Mesothelial cell of epicardium (in vitro differentiated cells): ENCODE data around the gene LRRC36. TPM values are rescaled to one million over a fixed set of nuclear protein-coding genes. Genes with fewer than 3 reads are reported as not detected.

Experiments used
- DNase-seq, 2 experiments: peaks; one replicate each; pipeline ENCODE4 v3.0.0; 2021; ENCODE audit warnings: low spot score in 2 of 2; ENCODE audit not compliant: unreplicated experiment in 2 of 2
- H3K27ac Mint-ChIP-seq: 2 replicates; pipeline ENCODE4 v1.8.0; 2021; ENCODE audit warnings: mixed read lengths
- H3K27me3 Mint-ChIP-seq: 2 replicates; pipeline ENCODE4 v1.8.0; 2021; ENCODE audit warnings: low read depth, mixed read lengths
- H3K36me3 Mint-ChIP-seq: 2 replicates; pipeline ENCODE4 v1.8.0; 2021; ENCODE audit warnings: mixed read lengths
- H3K4me1 Mint-ChIP-seq: 2 replicates; pipeline ENCODE4 v1.8.0; 2021; ENCODE audit warnings: mixed read lengths
- H3K4me3 Mint-ChIP-seq: 2 replicates; pipeline ENCODE4 v1.8.0; 2021; ENCODE audit warnings: mild to moderate bottlenecking, moderate library complexity, mixed read lengths
- H3K9me3 Mint-ChIP-seq: 2 replicates; pipeline ENCODE4 v1.8.0; 2021; ENCODE audit warnings: mixed read lengths
- CTCF ChIP-seq: fragments of 200-600 bp; sonication (generic); IDR thresholded peaks from one replicate; pipeline ENCODE4 v1.5.0; 2021; ENCODE audit warnings: antibody characterized with exemption; ENCODE audit not compliant: unreplicated experiment
- total RNA-seq: library from RNA; stranded (reverse); gene quantifications from 3 replicates; pipeline ENCODE4 v1.2.1, GENCODE V29; 2021

The LRRC36 gene
- total RNA-seq, 1 donor from 2014 or later: 0.20 TPM

GRCh38 chr16:67419502-67419901, 92.9 kb downstream of the LRRC36 start:
- H3K36me3 Mint-ChIP-seq: no peaks in the 10 kb centered on the region
- no peak overlapping the region for H3K4me3 Mint-ChIP-seq
- no peak overlapping the region for H3K27ac Mint-ChIP-seq
- no peak for DNase-seq
- H3K9me3 Mint-ChIP-seq: no peaks in the 10 kb centered on the region
- peaks cover 28% of the 10 kb centered on the region for H3K4me1 Mint-ChIP-seq
- no peak for TF ChIP-seq CTCF
- peaks cover 8% of the 10 kb centered on the region for H3K27me3 Mint-ChIP-seq

- H3K27ac Mint-ChIP-seq: no peak overlapping the region
- H3K4me1 Mint-ChIP-seq: peaks cover 32% of the 10 kb centered on the region
- no peaks in the 10 kb centered on the region for H3K9me3 Mint-ChIP-seq
- no peaks in the 10 kb centered on the region for H3K36me3 Mint-ChIP-seq
- H3K4me3 Mint-ChIP-seq: no peak overlapping the region
- DNase-seq: no peak
- H3K27me3 Mint-ChIP-seq: peaks cover 9% of the 10 kb centered on the region
- no peak for TF ChIP-seq CTCF
Measured at GRCh38 chr16:67419931-67420330, 93.3 kb downstream of the LRRC36 start.

GRCh38 chr16:67421030-67421429, 94.4 kb downstream of the LRRC36 start:
- no peak for DNase-seq
- no peak for TF ChIP-seq CTCF
- Mint-ChIP-seq H3K27ac (no peak overlapping the region), H3K36me3 (no peaks in the 10 kb centered on the region), H3K4me1 (peaks cover 32% of the 10 kb centered on the region), H3K27me3 (peaks cover 18% of the 10 kb centered on the region), H3K4me3 (no peak overlapping the region), H3K9me3 (no peaks in the 10 kb centered on the region)

- no peak for TF ChIP-seq CTCF
- no peaks in the 10 kb centered on the region for H3K36me3 Mint-ChIP-seq
- H3K4me1 Mint-ChIP-seq: peaks cover 20% of the 10 kb centered on the region
- H3K4me3 Mint-ChIP-seq: no peak overlapping the region
- DNase-seq: no peak
- no peak overlapping the region for H3K27ac Mint-ChIP-seq
- peaks cover 32% of the 10 kb centered on the region for H3K27me3 Mint-ChIP-seq
- H3K9me3 Mint-ChIP-seq: no peaks in the 10 kb centered on the region
Measured at GRCh38 chr16:67423015-67423414, 96.4 kb downstream of the LRRC36 start.

- TF ChIP-seq CTCF: no peak
- H3K27ac Mint-ChIP-seq: no peak overlapping the region
- DNase-seq: no peak
Measured at GRCh38 chr16:67423611-67424260, 97.1 kb downstream of the LRRC36 start.

GRCh38 chr16:67424261-67424615, 97.6 kb downstream of the LRRC36 start:
- TF ChIP-seq CTCF: no peak
- Mint-ChIP-seq H3K9me3 (no peaks in the 10 kb centered on the region), H3K36me3 (no peaks in the 10 kb centered on the region), H3K4me3 (no peak overlapping the region), H3K4me1 (peaks cover 19% of the 10 kb centered on the region), H3K27me3 (peaks cover 44% of the 10 kb centered on the region), H3K27ac (no peak overlapping the region)
- no peak for DNase-seq

More at GRCh38 chr16:67423611-67424260, 97.1 kb downstream of the LRRC36 start:
- Mint-ChIP-seq H3K9me3 (no peaks in the 10 kb centered on the region), H3K27me3 (peaks cover 39% of the 10 kb centered on the region), H3K36me3 (no peaks in the 10 kb centered on the region), H3K4me1 (peaks cover 19% of the 10 kb centered on the region), H3K4me3 (no peak overlapping the region)
